HTERT RPE-1 (cell line): Measurements from ENCODE around the gene PCBP3.
"Not testable (repeated sequence)": the region's sequence is repeated elsewhere in the genome, so short reads cannot be mapped to it uniquely, and the experiment has no call there.

Experiments
- in situ Hi-C: fragments of 300-500 bp; cut with MboI; formaldehyde crosslinking; loops from 4 replicates; pipeline ENCODE4 v1.14.3; 2020; ENCODE audit warnings: low sequenced_read_pairs

Gene PCBP3

DNA sequence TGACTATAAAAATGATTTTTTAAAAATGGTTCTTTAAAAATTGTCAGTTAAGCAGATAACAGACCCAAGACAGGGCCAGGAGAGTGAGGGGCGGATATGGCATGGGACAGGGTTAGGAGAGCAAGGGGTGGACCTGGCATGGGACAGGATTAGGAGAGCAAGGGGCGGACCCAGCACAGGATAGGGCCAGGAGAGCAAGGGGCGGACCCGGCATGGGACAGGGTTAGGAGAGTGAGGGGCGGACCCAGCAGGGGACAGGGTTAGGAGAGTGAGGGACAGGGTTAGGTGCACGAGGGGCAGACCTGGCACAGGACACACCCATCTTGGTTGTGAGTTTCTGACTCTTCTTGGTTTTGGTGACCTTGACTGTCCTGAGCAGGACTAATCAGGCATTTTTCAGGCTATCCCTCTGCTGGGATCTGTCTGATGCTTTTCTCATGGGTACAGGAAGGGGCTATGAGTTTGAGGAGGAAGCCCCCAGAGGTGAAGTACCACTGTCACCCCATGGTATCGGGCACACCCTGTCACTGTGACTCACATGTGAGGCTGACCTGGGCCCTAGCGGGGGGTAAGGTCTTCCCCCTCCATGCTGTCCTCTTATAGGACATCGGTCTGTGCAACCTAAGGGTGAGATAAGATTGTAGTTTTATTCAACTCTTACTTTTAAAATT lies 179.0 kb downstream of the PCBP3 start:
- in situ Hi-C loops: no loop called here

DNA sequence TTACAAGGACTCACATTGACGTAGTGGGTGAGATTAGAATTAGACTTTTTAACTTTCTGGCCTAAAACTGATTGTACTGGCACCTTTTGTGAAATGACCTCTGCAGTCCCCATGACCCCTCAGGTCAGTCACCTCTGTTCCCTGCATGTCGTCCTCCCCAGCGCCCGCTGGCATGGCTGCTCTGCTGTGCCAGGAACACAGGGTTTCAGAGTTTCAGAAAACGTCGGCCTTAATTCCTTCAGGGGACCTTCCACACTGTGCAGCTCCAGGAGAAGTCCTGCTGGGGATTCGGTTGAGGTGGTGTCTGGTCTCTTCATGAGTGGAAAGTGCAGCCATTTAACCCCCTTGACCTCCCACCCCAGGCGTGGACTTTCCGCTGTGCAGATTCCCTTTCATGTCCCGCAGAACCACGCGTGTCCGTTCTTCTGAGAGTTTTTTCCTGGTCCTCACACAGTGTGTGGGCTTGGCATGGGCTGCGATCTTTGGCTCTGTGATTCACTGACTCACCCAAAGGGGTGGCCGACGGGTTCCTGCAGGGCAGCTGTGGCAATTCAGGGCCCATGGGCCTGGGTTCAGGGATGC lies 179.7 kb downstream of the PCBP3 start:
- in situ Hi-C loops: no loop called here

DNA sequence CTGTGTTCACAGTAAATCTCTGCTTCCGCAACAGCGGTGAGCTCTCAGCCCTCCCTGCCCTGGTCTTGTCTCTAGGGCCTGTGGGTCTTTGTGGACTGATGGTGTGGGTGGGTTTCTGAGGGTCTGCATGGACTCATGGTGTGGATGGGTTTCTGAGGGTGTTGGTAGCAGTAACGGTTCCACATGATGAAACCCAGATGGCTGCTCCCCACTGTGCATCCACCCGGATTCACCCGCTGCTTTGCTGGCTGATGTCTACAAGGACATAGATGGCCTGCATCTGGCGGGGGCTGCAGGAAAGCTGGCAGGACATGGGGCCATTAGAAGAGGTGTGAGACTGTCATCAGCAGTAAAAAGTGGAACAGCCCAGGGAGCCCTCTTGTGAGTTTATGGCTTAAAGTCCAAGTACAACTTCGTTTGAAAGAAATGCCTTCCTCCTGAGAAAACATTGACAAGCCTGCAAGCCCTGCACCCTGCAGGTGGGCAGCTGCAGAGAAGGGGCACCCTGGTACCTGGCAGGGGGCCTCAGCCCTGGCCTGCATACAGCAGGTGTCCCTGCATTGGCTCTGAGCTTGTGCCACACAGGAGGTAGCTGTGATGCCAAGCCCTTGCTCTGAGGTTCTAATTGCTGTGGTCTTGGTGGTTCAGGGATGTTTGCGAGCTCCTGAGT lies 181.2 kb downstream of the PCBP3 start:
- in situ Hi-C loops: no loop called here

DNA sequence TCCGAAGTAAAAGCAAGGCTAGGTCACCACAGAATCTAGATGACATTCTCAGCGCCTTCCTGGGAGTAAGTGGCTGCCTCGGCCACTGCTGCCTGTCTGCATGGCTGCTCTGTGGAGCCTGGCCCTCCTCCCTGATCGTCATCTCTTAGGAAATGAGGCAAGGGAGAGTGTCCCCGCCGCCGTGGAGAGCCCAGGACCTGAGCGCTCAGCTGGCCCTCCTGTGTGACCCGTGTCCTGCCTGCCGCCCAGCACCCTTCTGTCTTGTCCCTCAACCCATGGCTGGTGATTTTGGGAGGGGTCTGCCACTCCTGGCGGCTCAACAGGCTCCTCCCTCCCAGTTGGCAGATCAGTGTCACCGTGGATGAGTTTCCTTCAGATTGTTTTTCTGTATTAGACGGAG lies 181.7 kb downstream of the PCBP3 start:
- in situ Hi-C loops: no loop called here

DNA sequence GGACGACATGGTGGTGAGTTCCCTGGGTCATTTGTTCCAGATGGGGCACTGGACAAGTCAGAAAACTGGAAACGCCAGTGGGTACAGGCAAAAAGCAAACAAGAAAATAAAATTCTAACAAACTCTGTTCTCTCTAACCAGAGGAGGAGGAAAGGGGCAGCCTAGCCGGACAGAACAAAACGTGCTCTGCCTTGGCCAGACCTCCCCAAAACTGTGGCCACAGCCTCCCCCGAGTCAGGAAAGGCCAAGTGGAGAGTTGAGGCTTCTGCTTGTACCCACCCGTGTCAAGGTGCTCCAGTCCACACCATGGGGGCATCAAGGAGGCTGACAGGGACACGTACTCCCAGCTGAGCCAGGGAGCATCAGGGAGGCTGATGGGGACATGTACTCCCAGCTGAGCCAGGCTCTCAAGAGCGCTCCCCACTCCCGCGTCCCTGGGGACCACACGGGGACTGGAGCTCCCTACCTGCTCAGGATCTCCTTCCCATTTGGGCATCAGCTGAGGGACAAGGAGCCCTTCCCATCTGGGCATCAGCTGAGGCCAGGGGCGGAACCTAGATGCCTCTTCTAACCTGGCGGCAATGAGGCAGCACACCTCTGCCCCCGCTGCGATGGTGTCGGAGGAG lies 183.3 kb downstream of the PCBP3 start:
- in situ Hi-C loops: no loop called here

DNA sequence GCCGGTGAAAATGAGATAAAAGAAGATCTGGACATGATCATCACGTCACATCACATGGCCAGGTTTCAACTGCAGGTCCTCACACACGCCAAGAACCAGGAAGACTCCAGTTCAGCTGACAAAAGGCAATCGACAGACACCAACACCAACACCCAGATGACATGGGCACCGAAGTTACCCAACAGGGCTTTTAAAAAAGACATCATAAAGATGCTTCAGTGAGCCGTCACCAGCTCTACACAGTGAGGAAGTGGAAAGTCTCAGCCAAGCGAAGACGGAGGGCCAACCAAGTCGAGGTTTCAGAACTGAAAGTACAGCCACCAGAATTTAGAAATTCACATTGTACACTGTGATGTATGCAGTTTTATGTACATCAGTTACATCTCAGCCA lies 183.8 kb downstream of the PCBP3 start:
- in situ Hi-C loops: no loop called here

DNA sequence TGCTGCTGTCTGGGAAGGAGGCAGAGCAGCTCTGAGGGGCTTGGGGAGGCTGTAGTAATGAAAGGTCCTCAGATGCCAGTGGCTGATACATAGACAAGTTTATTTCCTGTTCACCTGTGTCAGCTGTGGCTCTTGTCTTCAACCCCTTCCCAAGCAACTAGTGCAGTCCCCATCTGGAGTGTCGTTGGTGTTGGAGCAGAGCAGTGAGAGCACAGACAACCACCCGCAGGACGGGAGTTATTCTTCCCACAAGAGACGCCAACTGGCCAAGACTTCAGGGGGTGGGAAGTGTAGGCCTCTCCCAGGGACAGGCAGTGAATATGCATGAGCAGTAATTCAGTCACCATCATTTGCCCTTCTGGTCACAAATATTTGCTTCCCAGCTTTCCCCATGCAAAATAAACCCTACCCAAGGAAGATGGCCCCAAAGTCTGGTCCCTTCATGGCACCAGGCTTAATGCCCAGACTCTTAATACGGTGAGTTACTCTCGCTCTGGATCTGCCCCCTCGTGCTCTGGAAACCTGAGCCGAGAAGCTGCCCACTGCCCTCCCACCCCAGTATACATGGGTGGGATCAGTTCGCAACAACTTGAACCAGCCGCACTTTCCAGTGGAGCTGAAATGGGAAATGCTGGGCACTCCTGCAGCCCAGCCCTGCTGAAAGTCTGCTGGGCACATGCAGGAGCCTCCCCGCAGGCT lies 184.5 kb downstream of the PCBP3 start:
- in situ Hi-C loops: no loop called here

DNA sequence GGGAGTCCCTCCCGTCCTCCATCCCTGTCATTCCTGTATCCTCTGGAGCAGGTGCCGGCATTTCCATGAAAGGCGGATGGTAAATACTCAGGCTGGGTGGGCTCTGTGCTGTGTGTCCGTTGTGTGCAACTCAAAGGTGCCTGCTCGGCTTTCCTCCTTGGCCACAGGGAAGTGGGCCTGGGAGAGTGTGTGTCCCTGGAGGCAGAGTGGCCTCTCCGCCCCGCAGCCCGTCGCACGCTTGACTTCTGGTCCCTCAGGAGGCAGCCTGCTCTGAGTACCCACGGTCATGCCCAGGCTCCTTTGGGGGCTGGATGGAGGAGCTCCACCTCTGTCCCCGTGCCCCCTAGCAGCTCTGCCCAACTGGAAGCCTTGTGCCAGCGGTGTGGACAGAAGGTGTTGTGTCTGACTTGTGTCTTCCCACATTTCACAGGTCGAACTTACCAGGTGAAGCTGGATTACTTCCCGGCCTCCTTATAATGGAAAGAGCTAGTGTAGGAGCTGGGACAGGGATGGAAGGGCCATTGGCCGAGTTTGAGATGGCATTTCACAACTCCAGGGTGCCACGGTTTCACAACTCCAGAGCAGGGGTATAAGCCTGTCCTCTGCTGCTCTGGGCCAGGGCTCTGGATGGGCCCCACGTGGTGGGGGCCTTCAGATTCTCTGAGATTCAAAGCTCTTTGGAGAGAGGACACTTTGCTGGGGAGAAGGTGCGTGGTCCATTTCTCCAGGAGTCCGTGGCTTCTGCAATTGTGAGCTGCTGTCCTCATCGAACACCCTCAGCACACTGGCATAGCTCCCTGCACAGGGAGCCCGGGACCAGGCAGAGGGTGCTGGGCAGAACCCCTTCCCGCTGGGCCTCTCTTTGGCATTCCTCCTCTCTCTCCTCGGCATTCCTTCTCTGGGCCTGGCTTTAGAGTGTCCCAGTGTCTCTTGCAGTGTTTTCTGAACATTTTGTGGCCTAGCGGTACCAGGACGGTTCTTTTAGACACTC lies 185.3 kb downstream of the PCBP3 start:
- in situ Hi-C loops: no loop called here

DNA sequence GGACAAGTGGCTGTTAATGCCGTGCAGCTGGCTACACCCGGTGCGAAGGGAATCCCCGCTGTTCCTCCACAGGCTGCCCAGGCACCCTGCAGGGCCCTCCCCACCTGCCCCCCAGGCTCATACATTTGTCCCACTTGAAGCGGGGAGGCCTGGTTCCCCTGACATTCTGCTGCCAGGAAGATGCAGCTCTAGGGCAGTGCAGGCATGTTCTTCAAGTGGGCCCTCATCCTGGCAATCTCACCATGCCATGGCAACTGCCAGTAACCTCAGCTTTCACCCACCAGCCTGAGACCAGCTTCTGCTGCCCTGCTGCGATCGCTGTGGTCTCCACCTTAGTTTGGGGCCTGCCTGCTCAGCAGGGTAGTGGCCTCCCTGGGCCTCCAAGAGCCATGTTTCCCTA lies 186.1 kb downstream of the PCBP3 start:
- in situ Hi-C loops: no loop called here

DNA sequence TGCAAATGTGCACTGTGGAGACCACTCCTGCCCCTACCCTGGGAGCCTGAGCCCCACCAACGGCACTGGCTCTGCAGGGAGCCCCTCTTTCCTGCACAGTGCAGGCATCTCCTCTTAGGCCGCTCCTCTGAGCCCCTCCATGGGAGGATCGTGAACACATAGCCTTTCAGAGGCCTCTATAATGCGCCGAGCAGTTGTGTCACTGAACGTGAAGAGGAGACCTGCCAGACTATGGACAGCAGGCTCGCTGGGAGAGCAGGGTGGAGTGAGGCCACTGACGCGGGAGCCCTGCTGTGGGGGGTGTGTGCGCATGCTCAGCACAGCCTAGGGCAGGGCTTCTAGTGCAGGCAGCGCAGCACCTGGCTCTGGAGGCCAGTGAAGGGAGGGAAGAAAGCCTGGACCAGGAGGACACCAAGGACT lies 186.7 kb downstream of the PCBP3 start:
- in situ Hi-C loops: no loop called here

DNA sequence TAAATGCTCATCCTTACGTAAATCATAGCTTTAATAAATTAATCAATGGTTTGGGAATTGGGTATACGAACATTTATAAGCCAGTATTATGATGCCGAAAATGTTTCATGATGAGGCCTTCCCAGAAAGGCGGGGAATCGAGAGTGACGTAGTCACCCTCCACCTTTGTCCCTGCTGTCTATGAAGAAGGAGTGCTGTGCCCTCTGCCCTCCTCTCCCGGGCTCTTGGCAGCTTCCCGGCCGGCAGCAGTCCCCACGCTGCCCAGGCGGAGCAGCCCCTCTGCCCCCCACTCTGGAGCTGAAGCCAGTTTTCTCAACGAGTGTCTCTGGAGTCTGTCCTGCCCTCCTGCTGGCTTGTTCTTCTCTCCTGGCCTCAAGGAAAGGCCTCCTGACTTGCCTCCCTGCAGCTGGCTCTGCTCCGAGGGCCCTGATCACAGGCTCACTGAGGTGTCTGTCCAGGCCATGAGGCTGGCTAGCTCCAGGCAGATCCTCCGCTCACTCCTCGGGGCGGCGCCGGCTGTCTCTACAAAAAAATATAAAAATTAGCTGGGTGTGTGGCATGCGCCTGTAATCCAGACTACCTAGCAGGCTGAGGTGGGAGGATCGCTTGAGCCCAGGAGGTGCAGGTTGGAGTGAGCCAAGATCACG lies 187.3 kb downstream of the PCBP3 start:
- in situ Hi-C loops: no loop called here

DNA sequence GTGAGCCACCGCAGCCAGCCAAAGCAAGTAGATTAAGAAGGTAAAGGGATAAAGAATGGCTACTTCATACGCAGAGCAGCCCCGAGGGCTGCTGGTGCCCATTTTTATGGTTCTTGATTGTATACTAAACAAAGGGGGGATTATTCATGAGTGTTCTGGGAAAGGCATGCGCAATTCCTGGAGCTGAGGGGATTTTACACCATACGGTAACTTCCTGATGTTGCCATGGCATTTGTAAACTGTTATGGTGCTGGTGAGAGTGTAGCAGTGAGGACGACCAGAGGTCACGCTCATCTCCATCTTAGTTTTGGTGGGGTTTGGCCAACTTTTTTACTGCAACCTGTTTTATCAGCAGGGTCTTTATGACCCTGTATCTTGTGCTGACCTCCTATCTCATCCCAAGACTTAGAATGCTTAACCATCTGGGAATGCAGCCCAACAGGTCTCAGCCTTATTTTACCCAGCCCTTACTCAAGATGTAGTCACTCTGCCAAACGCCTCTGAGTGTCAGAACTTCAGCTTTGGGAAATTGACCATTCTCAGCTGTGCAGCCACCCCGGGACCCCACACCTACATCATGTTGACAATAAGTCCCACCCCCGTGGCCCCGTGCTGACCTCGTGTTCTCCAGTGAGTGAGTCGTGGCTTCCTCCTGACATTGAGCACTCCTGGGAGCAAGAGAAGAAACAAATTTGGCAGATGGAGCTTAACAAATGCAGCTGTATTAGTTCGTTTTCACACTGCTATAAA lies 188.6 kb downstream of the PCBP3 start:
- in situ Hi-C loops: no loop called here

DNA sequence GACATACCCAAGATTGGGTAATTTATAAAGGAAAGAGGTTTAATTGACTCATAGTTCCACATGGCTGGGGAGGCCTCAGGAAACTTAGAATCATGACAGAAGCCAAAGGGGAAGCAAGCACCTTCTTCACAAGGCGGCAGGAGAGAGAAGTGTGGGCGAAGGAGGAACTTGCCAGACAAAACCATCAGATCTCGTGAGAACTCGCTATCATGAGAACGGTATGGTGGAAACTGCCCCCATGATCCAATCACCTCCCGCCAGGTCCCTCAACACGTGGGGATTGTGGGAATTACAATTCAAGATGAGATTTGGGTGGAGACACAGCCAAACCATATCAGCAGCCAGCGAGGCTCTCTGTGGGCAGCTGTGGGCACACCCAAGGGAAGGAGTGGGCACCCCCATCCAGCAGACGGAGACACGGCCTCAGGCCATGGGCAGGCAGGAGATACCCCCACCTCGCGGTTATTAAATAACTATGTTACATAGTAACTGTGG lies 189.3 kb downstream of the PCBP3 start:
- in situ Hi-C loops: not testable (repeated sequence)

DNA sequence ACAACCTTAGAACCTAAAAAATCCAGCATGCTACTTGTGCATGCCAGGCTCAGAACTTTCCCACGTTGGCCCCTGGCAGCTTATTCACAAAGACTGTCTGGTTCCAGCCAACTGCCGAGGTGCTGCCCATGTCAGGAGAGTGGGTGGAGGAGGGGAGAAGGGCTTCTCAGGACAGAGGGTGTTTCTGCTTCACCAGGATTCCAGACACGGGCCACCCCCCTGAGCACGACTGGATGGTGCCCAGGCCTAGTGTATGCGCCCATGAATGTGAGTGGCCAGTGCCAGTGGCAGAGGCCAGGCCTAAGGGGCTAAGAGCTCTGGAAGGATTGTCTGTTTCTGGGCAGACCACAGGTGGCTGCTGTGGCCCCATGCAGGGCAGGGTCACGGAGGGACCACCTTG lies 189.9 kb downstream of the PCBP3 start:
- in situ Hi-C loops: no loop called here

DNA sequence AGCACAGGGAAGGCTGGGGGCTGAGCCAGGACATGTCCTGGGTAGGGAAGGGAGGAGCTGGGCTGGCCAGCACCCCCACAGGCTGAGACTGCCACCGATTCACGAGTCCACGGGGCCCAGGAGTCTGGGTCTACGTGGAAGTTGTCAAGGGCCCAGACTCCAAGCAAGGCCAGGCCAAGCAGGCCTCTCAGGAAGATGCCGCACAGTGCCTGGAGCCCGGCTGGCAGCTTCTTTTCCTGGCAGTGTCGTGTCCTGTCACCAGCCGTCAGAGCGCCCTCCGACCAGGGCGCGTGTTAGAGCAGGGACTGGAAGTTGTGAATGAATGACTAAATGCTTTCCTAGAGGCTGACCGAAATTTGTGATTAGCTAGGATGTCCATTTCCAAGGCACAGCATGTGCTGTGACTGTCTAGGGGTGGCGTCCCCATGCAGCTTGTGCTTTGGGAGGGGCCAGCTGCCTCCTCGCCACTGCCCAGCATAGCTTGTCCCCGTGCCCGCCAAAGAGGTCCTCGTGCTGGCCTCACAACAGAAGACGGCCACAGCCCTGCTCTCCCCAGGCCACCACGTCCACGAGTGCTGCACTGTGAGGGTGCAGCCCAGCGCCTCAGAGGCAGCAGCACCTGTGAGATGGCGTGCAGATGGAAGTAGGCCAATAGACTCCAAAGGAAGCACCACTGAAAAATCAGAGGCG lies 190.6 kb downstream of the PCBP3 start:
- in situ Hi-C loops: no loop called here

DNA sequence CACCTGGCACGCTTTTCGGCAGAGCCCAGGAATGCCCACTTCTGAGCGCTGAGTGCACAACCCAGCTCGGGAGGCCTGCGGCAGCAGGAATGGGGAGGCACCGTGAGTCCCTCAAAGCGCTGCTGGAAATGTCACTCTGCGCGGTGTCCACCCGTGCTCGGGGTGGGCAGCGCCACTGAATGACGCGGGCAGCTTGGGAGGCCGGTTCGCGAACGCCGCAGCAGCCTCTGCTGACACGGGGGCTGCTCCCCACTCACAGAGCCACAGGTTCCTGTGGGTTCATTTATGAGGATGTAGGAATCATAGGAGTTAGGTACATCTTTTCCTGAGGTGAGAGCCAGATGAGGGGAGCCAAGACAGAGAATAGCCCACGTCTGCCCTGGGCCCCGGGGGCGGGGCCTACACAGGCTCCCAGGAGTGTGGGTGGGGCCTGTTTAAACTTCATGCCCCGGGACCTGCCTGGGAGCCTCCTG lies 191.3 kb downstream of the PCBP3 start:
- in situ Hi-C loops: no loop called here

DNA sequence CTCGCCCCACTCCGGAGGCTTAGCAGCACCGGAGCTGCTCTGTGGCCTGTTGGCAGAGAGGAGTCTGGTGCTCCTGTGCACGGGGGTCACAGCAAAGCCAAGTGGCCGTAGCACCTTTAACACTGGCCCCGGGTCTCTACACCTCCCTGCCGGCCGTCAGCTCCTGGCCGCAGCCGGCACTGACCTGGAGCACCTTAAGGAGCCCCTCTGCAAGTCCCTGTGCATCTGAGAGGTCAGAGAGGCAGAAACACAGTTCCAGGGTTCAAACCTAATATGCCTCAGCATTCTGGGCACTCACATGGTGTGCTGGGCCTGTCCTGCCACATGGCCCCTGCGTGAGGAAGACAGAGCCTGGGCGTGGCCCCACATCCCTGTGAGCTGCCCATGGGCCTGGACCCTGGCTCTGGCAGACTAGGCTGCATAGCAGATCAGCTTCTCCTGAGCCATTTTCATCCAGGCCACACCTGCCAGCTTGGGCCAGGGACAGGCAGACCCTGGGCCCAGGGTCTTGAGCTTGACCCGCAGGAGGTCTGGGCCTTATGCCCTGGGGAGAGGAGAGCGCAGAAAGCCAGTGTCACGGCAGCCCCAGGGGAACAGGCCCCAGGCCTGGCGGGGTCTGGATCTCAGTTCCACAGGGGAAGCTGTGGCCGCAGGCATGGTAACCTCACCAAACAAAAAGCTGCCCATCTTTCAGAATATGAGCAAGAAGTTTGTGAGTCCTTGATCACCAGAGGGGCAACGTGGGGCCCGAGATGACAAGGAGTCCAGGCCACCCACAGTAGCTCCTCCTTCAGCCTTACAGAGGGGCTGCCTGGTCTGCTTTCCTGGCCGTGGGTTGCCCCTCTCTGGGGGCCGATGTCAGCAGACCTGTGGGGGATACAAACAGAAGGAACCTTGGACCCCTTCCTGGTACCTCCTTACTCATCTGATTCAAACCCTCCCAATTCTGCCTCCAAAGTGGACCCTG lies 192.1 kb downstream of the PCBP3 start:
- in situ Hi-C loops: no loop called here
